H1 (cell line): ENCODE results near the gene IL1RAPL1. TPM values are rescaled to one million over a fixed set of nuclear protein-coding genes. Genes with fewer than 3 reads are reported as not detected.

ENCODE experiments used
- JUN ChIP-seq: IDR thresholded peaks from 2 replicates; pipeline ENCODE4 v1.6.1; 2011; ENCODE audit warnings: low read depth, mild to moderate bottlenecking, improper control_type of control experiment, low read length
- SIN3A ChIP-seq, 2 experiments: IDR thresholded peaks in 1 of 2; conservative IDR thresholded peaks in 1 of 2; 2 replicates each; pipeline ENCODE4 v1.6.1; 2011 to 2012; ENCODE audit warnings: low read length in 2 of 2, improper control_type of control experiment in 1 of 2, low read depth in 1 of 2, mild to moderate bottlenecking in 1 of 2
- polyA plus RNA-seq, 7 experiments: library from polyadenylated mRNA; depleted of rRNA in 3 of 7; stranded (reverse) in 5 of 7; unstranded in 2 of 7; fragments of >200 nt in 5 of 7; fragments of 200-250 nt in 2 of 7; gene quantifications; 1 replicate in 5 of 7; 2 replicates in 1 of 7; 4 replicates in 1 of 7; pipeline versions ENCODE4 v1.2.1 to v1.2.3, GENCODE V29; 2011 to 2013; ENCODE audit warnings: missing spikeins in 2 of 7, mixed read lengths in 2 of 7
- total RNA-seq: library from RNA; stranded (reverse); fragmentation: NEBNext Ultra II Directional; extraction: Animal tissue kit (Norgen Biotek cat#: 25700); gene quantifications from 2 replicates; pipeline ENCODE4 v1.2.1, GENCODE V29; 2021
- TF ChIP-seq, protein P1 (sequence below): IDR thresholded peaks from 2 replicates; pipeline ENCODE4 v1.6.1; 2012; ENCODE audit warnings: inconsistent platforms
- TF ChIP-seq, protein P2 (sequence below), 3 experiments: IDR thresholded peaks; 1 replicate in 2 of 3; 2 replicates in 1 of 3; pipeline versions ENCODE4 v1.5.1 to v1.6.1; 2011; ENCODE audit warnings: low read length in 3 of 3, mild to moderate bottlenecking in 3 of 3, inconsistent platforms in 2 of 3, low read depth in 1 of 3, moderate library complexity in 1 of 3; ENCODE audit not compliant: insufficient read depth in 1 of 3; ENCODE audit errors: control extremely low read depth in 1 of 3

Gene IL1RAPL1
- total and polyA plus RNA-seq, 2 of the 8 experiments (the other 6 are each of a cell fraction or from before 2014, with no cell fraction given) = 0.11 to 0.35 TPM

DNA sequence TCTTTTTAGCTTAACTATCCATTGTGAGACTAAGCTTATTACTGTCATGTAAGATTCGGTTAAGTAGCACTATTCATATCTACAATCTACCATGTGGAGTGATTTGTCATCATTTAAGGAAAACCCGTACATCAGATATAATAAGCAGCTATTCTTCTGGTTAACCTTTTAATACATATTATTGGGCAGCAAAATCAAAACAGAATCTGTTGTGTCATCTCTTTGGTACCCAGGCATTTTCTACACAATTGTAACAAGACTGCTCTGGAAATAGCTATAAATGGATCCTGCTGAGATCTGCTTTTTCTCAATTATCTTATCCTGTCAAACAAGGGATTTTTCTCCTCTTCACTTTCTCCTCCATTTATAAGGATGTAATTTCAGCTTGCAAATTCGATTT, 1106.7 kb downstream of the IL1RAPL1 start (continued):
- TF ChIP-seq, protein P1, sequence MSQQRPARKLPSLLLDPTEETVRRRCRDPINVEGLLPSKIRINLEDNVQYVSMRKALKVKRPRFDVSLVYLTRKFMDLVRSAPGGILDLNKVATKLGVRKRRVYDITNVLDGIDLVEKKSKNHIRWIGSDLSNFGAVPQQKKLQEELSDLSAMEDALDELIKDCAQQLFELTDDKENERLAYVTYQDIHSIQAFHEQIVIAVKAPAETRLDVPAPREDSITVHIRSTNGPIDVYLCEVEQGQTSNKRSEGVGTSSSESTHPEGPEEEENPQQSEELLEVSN = no peak
- TF ChIP-seq, protein P2, sequence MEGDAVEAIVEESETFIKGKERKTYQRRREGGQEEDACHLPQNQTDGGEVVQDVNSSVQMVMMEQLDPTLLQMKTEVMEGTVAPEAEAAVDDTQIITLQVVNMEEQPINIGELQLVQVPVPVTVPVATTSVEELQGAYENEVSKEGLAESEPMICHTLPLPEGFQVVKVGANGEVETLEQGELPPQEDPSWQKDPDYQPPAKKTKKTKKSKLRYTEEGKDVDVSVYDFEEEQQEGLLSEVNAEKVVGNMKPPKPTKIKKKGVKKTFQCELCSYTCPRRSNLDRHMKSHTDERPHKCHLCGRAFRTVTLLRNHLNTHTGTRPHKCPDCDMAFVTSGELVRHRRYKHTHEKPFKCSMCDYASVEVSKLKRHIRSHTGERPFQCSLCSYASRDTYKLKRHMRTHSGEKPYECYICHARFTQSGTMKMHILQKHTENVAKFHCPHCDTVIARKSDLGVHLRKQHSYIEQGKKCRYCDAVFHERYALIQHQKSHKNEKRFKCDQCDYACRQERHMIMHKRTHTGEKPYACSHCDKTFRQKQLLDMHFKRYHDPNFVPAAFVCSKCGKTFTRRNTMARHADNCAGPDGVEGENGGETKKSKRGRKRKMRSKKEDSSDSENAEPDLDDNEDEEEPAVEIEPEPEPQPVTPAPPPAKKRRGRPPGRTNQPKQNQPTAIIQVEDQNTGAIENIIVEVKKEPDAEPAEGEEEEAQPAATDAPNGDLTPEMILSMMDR (IDR thresholded peaks at IDR 0.05; ENCODE audit: control extremely low read depth in 1 of 3, insufficient read depth in 1 of 3, low read depth in 1 of 3, low read length in 3 of 3) = no peak
- TF ChIP-seq JUN (no peak), SIN3A (conservative IDR thresholded peaks at IDR 0.05 in 1 of 2, IDR thresholded peaks at IDR 0.05 in 1 of 2; ENCODE audit: low read depth in 1 of 2, low read length in 2 of 2) (no peak)
